ENCODE measurements around the gene CLCN2.

Gene CLCN2

GRCh38 chr3:184296616-184297015 lies 64.8 kb downstream of the CLCN2 start:
- no peak for ATAC-seq
- no peak for DNase-seq
